CD4-positive, alpha-beta T cell treated with Interleukin-1 beta for 1 hour (primary cell): ENCODE results near the gene RYR1.
A peak's percentile ranks its signal among the peaks of the same experiment; 100 is the strongest.
"Not testable (repeated sequence)": the region's sequence is repeated elsewhere in the genome, so short reads cannot be mapped to it uniquely, and the experiment has no call there.

ENCODE experiments used
- DNase-seq, 2 donors: peaks; one replicate each; pipeline ENCODE4 v3.0.0-alpha.2; 2020 to 2022

Gene RYR1

DNA sequence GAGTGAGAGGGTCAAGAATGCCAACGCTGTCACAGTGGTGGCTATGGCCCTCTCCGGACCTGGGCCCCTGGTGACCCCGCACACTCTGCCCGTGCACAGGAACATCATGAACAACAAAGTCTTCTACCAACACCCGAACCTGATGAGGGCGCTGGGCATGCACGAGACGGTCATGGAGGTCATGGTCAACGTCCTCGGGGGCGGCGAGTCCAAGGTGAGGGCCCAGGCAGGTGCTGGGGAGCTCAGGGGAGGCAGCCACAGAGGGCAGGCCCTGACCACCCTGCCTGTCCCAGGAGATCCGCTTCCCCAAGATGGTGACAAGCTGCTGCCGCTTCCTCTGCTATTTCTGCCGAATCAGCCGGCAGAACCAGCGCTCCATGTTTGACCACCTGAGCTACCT is 62.6 kb downstream of the RYR1 start:
- DNase-seq, result no peak

DNA sequence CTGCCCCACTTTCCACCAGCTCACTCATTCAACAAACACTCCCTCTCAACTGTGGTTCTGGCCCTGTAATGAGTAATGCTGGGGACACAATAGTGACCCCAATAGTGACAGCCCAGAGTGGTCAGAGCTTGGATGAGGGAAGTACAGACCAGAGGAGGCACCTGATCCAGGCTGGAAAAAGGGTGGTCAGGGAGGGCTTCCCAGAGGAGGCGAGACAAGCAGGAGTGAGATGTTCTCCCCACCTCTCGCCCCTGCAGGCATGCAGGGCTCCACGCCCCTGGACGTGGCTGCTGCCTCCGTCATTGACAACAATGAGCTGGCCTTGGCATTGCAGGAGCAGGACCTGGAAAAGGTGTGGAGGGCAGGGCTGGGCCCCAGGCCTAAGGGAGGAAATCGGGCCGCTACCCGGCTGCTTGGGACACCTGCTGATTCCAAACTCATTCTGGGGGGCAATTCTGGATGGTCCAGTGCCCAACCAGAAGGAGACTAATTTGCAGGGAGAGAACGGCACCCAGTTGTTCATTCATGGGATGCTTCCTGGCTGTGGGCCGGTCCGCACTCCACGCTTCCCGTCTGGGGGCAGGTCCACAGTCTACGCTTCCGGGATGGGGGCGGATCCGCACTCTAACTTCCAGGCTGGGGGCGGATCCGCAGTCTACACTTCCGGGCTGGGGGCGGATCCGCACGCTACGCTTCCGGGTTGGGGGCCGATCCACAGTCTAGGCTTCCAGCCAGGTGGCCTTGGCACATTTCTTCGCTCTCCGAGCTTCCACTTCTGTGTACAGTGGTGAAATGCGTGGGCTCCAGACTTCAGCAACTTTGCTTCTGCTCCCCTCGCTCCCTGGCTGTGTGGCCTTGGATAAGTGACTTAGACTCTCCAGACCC is 63.4 kb downstream of the RYR1 start:
- no peak for DNase-seq

DNA sequence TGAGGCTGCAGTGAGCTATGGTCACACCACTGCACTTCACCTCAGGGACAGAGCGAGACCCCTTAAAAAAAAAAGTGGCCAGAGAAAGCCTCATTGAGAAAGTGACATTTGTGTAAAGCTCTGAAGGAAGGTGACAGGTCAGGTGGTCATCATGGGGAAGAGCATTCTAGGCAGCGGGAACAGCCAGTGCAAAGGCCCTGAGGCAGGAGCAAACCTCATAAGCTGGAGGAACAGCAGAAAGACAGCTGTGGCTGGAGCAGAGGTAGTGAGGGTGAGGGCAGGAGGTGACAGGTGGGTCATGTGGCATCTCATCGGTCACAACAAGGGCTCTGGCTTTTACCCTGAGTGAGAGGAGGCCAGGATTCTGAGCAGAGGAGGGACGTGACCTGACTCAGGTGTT is 64.4 kb downstream of the RYR1 start:
- no peak for DNase-seq

DNA sequence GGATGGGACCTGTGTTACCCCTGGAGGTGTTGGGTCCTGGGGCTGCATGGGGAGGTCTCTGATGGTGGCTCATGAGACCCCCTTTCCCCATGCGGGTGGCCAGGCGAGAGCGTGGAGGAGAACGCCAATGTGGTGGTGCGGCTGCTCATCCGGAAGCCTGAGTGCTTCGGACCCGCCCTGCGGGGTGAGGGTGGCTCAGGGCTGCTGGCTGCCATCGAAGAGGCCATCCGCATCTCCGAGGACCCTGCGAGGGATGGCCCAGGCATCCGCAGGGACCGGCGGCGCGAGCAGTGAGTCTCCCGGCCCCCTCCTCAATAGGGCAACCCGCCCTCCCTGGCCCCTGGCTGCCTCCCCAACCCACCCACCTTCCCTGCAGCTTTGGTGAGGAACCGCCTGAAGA is 66.0 kb downstream of the RYR1 start:
- no peak for DNase-seq

DNA sequence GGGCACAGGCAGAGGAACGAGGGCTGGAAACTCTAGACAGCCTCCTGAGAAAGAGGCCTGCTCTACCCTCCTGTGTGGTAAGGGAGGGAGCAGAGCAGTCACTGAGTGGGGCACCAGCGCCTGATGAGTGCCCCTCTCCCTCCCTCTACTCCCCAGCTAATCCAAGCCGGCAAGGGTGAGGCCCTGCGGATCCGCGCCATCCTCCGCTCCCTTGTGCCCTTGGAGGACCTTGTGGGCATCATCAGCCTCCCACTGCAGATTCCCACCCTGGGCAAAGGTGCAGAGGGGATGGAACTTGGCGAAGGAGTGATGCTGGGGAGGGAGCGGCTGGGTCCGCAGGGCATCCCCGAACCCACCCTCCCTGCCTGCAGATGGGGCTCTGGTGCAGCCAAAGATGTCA is 67.0 kb downstream of the RYR1 start:
- DNase-seq, result no peak

DNA sequence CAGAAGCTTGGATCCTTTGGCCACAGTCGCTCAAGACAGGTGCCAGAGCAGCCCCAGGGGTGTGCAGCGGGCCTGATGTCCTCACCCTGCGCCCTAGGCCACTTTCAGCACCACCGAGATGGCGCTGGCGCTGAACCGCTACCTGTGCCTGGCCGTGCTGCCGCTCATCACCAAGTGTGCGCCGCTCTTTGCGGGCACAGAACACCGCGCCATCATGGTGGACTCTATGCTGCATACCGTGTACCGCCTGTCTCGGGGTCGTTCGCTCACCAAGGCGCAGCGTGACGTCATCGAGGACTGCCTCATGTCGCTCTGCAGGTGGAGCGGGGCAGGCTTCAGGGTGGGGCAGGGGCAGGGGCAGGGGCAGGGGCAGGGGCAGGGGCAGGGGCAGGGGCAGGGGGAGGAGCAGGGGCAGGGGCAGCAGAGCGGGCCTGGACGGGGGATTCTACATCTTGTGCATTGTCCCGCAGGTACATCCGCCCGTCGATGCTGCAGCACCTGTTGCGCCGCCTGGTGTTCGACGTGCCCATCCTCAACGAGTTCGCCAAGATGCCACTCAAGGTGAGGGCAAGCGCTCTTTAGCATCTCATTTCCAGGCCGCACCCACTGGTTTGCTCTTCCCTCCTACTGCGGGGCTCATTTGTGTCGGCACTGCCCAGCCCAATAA is 69.1 kb downstream of the RYR1 start:
- DNase-seq, result no peak

DNA sequence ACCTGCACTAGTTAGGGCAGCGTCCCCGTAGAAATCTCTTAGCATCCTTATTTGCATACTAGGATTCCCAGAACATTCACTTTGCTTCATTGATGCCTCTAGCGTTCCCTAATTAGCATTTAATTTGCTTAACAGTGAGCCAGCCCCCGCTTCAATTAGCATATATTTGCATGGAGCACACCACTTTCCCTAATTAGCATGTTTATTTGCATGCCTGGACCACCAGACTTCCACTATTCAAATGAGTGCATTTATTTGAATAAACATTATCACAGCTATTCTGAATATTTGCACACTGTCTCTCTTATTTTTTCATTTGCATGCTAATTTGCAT is 69.6 kb downstream of the RYR1 start:
- DNase-seq, result no peak

DNA sequence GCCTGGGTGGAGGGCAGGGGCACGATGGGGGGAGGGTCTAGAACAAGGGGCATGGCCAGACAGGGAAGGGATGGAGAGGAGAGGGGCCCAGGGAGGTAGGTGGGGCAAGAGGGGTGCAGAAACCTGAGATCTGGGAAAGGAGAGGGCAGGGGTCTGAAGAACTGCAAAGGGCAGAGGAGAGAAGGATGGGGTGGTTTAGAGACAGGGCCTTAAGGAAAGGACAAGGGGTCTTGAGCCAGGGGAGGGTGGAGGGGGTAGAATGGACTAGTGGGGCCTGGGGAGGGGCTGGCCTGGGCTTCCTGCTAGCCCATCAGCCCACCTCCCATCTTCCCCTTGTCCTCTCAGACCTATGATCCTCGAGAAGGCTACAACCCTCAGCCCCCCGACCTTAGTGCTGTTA is 72.5 kb downstream of the RYR1 start:
- DNase-seq, result no peak

DNA sequence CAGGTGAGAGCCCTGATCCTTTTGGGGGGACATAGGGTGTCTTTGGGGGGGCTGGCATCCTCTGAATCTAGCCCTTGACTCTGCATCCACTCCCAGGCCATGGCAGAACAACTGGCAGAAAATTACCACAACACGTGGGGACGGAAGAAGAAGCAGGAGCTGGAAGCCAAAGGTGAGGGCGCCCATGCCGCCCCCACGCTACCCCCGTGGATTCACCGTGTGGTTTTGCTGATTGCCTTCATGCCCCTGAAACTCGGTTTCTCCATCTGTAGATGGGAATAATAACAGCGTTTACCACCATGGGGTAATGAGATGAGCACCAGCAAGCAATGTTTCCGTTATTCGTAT is 72.9 kb downstream of the RYR1 start:
- DNase-seq, result no peak

DNA sequence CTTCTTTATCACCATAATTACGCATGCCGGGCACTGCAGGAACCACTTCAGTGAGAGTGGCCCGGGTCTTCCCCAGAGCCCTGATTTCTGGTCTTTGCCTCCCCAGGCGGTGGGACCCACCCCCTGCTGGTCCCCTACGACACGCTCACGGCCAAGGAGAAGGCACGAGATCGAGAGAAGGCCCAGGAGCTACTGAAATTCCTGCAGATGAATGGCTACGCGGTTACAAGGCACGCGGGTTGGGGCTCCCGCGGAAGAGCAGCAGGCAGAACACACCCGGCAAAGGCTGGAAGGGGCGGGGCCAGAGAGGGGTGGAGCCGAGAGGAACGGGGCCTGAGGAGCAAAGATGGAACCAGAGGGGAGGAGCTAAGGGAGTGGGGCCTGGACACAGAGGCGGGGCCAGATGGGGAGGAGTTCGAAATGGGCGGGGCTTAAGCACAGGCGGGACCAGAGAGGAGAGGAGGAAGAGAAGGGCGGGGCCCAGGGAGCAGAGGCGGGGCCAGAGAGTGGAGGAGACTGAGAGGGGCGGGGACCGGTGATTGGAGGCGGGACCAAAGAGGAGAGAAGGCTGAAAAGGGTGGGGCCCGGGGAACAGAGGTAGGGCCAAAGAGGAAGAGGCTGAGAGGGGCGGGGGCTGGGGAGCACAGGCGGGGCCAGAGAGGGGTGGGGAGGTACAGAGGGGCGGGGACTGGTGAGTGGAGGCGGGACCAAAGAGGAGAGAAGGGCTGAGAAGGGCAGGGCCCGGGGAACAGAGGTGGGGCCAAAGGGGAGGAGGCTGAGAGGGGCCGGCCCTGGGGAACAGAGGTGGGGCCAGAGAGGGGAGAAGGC is 73.4 kb downstream of the RYR1 start:
- DNase-seq, result peak; percentile 57 to 91

DNA sequence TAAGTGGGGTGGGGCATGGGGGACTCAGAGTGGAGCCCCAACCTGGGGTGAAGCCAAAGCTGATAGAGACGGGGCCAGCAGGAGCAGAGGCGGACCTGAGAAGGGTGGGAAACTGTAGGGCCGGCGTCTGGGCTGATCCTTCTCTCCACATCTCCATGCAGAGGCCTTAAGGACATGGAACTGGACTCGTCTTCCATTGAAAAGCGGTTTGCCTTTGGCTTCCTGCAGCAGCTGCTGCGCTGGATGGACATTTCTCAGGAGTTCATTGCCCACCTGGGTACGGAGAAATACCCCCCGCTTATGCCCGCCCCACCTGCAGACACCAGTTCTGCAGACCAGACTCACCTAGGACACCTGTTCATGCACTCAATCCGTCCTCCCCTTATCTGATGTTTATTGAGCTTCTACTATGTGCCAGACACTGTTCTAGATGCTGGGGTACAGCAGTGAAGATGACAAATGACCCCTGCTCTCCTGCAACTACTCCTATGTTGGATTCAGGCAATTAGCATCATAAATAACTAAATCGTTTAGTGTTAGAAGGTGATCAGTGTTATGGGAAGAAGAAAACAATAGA is 74.1 kb downstream of the RYR1 start:
- no peak for DNase-seq

DNA sequence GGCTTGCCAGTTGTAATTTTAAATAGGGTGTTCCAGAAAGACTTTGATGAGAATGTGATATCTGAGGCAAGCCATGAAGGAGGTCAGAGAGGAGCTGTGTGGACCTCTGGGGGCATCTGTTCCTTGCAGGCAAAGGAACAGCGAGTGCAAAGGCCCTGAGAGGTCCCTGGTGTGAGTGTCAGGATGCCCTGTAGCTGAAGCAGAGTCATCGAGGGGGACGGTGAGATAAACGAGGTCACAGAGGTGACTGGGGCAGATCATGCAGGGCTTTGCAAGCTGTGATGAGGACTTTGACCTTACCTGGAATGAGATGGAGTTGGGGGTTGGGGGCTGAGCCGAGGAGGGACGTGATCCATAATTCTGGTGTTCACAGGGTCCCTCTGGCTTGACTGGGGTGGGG is 75.0 kb downstream of the RYR1 start:
- DNase-seq, result no peak

DNA sequence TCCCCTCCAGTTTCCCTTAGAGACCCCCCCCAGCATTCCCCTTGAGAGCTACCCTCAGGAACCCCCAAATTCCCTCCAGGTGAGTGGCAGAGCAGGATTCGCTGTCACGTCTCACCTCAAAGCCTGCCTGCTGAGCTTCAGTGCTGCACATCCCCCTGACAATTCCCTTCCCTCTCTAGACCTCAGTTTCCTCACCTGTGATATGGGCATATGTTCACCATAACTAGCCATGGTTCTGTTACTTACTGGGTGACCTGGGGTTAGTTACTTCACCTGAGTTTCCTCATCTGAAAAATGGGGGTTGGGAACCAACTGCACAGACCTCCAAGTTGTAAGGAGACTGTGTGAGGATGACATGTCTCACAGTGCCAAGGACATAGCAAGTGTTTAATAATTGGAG is 75.5 kb downstream of the RYR1 start:
- no peak for DNase-seq

DNA sequence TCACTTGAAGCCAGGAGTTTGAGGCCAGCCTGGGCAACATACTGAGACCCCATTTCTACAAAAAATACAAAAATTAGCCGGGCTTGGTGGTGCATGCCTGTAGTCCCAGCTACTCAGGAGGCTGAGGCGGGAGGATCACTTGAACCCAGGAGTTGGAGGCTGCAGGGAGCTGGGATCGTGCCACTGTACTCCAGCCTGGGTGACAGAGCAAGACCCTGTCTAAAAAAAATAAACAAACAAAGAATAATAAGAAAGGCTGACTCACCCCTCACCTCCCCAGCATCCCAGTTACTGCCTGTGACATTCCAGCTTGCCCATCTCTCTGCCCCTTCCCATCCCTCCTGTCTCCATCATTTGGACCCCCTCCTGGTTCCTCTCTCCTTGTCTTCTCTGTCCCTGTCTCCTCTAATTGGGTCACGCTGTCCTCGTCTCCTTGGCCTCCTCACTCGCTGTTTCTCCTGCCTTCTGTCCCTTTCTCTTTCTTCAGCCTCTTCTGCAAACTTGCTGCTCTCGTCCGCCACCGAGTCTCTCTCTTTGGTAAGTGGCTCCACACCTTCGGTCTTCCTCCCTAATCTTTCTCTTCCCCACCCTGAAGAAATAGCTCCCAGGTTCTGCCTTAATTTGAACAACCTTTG is 77.7 kb downstream of the RYR1 start:
- DNase-seq, result no peak

DNA sequence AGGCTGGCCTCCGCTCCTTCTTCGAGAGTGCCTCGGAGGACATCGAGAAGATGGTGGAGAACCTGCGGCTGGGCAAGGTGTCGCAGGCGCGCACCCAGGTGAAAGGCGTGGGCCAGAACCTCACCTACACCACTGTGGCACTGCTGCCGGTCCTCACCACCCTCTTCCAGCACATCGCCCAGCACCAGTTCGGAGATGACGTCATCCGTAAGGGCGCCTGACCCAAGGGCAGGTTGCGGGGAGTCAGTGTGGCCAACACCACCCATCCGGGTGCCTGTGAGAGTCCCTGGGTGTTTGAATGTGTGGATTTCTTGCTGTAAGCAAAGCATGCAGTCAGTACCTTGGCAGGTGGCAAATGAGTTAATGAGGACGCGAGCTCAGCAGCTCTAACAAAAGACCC is 78.8 kb downstream of the RYR1 start:
- no peak for DNase-seq

DNA sequence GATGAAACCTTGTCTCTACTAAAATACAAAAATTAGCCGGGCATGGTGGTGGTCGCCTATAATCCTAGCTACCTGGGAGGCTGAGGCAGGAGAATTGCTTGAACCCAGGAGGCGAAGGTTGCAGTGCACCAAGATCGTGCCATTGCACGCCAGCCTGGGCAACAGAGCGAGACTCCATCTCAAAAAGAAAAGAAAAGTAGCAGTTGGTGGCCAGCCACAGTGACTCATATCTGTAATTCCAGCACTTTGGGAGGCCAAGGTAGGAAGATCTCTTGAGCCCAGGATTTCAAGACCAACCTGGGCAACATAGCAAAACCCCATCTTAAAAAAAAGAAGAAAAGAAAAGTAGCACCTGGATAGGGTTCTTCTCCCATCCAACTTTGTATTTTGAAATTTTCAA is 79.7 kb downstream of the RYR1 start:
- DNase-seq, result not testable (repeated sequence)

DNA sequence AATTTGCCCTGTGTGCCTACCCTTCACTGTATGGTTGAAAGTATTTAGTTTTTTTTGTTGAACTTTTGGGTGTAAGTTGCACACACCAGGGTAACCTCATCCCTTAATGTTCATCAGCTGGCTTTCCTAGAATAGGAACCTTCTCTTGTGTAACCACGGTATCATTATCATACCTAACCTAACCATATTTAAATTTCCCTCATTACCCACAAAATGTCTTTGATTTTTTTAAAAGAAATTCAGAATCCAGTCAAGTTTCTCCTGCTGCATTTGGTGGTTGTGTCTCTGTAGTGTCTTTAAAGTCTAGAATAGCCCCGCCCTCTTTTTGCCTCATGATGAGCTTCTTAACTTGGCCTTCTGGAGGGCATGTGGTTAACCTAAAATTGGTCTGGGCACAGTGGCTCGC is 80.3 kb downstream of the RYR1 start:
- DNase-seq, result peak in 1 of 2 donors; percentile 29

DNA sequence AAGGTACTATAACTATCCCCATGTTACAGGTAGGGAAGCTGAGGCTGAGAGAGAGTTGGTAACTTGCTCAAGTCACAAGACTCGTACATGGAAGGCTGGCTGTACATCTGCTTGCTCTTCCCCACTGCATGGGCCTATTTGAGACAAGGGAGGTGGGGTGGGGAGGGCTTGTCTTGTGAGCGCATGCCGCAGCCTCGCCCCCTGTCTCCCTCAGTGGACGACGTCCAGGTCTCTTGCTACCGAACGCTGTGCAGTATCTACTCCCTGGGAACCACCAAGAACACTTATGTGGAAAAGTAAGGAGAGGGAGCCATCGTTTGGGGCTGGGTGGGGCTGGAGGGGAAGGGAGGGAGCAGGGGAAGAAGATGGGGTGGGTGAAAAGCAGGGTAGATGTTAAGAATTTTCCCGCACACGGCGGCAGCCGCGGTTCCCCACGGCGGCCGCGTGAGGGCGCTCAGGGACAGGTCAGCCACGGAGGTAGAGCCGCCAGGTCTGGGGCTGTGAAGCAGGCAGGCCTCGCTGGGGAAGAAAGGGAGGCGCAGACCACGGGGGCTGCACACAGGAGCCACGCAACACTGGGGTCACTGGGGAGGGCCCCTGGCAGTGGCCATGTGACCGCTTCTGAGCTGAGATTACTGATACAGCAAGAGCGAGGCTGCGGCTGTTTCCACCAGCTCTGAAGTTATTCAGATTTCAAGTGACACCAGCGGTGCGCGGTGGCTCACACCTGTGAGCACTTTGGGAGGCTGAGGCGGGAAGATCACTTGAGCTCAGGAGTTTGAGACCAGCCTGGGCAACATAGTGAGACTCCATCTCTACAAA is 81.5 kb downstream of the RYR1 start:
- DNase-seq, result peak; percentile 75 to 79

DNA sequence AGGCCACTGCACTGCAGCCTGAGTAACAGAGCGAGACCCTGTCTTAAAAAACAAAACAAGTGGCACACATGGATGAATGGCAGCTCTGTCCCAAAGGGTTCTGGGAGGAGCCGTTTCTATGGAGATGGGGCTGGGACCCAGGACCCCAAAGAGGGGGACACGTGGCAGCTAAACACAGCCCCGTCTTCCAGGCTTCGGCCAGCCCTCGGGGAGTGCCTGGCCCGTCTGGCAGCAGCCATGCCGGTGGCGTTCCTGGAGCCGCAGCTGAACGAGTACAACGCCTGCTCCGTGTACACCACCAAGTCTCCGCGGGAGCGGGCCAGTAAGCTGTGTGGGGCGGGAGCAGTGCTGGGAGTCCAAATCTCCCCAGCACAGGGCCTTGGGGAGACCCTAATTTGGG is 82.4 kb downstream of the RYR1 start:
- DNase-seq, result no peak

DNA sequence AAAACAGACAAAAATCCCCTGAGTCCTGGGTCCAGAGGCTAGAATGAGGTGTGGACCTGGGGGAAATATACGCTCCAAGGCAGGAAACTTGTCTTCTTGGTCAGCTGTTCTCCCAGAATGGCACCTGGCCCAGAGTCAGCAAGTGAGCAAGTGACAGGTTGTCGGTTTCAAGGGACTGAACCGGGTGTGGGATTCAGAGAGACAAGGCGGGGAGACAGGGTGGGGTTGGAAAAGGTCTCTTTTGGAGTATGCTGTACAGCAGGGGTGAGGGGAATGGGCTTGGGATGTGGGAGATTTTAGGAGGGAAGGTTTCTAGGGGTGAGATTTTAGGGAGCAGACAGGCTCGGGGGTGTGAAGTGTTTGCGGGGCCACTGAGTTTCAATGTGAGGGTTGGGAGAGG is 83.3 kb downstream of the RYR1 start:
- DNase-seq, result no peak

DNA sequence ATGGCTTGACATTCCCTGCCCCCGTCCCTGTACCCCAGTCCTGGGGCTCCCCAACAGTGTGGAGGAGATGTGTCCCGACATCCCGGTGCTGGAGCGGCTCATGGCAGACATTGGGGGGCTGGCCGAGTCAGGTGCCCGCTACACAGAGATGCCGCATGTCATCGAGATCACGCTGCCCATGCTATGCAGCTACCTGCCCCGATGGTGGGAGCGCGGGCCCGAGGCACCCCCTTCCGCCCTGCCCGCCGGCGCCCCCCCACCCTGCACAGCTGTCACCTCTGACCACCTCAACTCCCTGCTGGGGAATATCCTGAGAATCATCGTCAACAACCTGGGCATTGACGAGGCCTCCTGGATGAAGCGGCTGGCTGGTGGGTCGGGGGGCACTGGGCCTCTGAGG is 83.8 kb downstream of the RYR1 start:
- DNase-seq, result no peak

DNA sequence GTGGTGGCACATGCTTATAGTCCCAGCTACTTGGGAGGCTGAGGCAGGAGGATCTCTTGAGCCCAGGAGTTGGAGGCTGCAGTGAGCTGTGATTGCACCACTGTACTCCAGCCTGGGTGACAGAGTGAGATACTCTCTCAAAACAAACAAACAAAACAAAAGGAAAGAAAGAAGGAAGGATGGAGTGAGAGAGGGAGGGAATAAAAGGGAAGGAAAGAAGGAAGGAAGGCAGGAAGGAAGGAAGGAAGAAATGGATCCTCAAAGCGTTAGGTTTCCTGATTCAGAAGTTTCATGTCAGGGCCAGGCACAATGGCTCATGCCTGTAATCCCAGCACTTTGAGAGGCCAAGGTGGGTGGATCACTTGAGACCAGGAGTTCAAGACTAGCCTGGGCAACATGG is 84.5 kb downstream of the RYR1 start:
- DNase-seq, result not testable (repeated sequence)
